Stimulated activated CD8-positive, alpha-beta memory T cell treated with anti-CD3 and anti-CD28 coated beads, Interleukin-7, amount 100 ng/mL, for 1 hour (primary cell): ENCODE results near the gene CARMIL3.
A peak's percentile ranks its signal among the peaks of the same experiment; 100 is the strongest.
"Not testable (repeated sequence)": the region's sequence is repeated elsewhere in the genome, so short reads cannot be mapped to it uniquely, and the experiment has no call there.

Experiments used
- DNase-seq, 2 donors: peaks; one replicate each; pipeline ENCODE4 v3.0.0-alpha.2; 2020; ENCODE audit warnings: low read depth in 2 of 2

Gene CARMIL3

GRCh38 chr14:24093901-24094840, 42.4 kb downstream of the CARMIL3 start, which contains the start of gene PCK2:
Gene PCK2, plus strand, starts transcription at chr14:24094311. Its CDS starts 95 bp downstream, at chr14:24094406.
- DNase-seq, result peak; percentile 47 to 51

DNA sequence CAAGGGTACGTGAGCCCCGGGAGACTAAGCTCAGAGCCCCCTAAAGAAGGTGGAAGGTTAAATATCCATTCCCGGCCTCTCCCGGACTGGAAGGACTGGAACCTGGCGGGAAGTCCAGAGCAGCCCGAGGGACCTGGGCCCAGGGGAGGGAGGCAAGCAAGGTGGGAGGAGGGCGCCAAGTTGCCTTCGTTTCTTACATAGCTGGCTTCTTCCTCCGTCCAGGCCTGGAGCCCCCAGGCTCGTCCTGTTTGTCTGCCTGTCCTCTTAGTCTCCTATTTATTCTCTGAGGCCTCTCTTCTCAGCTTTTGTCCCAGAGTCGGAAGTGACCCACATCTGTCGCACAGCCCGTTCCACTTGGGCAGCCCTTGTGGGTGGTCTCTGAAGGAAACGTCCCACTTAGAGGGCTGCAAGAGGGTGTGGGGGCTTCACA, 43.0 kb downstream of the CARMIL3 start:
- DNase-seq, result no peak

DNA sequence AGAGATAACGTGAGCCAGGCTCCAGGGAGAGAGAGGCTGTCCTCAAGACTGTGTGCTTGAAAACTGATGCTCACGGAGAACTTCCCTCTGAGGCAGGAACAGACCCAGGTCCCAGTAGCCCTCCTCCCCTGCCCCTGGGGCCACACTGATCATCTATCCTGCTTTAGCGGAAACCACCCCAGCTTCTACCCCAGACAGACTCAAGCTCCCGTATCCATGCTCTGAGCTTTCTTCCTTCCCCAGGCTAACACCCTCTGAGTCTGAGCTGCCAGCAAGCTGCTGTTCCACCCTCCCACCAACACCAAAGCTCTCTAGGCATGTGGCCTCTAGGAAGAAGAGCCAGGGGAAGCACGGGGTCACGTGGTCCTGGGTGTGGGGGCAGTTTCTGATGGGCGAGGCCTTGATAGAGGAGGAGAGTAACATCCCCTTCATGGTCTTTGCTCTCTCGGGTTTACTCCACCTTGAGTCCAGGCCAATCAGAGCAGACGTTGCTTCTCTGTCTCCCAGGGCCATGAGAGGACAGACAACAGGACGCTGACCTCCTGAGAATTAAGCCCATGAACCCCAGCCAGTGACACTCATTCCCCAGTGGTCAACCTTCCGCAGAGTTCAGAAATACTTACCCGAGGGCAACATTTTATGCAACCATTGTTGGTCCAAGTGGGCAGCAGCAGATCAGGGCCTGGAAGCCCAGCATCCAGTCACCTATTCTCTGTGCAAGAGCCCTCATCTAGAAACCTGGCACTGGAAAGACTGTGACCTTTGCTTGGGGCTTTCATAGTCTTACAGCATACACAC, 43.7 kb downstream of the CARMIL3 start:
- DNase-seq, result no peak

- DNase-seq, result no peak
These were observed 44.9 kb downstream of the CARMIL3 start for GRCh38 chr14:24096545-24097181.

- no peak for DNase-seq
These were observed 46.6 kb downstream of the CARMIL3 start for GRCh38 chr14:24098229-24098926.

GRCh38 chr14:24098927-24099813, 47.4 kb downstream of the CARMIL3 start:
- no peak for DNase-seq

DNA sequence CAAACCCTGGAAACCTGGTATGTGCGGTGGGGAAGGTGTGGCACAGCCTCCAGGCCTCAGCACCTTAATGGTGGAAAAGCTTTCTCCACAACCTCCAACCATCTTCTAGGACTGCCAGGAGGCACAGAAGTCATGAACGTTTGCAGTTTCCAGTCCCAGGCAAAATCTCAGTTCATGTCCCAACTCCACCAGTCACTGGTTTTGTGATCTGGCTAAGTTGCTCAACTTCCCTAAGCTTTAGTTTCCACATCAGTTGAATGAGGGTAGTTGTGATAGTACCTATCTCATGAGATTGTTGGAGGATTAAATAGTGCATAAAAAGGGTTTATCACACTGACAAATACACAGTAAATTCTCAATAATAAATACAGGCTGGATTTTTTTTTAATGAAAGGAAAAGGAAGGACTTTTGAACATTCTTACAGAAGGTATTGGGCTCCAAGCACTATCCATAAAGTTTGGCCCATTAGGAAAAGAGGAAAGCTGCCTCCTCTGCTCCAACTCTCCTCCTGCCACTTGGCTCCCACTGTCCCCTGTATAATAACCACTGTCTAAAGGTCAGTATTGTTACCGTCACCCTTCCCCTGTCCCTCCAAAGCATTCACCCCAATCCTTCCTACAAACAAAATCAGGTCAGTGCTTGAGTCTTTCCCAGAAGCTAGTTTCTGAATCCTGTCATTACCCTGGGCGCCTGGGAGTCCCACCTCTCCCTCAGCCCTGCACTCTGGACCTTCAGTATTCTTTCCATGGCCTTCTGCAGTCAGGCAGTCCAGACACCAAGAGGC, 48.6 kb downstream of the CARMIL3 start:
- no peak for DNase-seq

DNA sequence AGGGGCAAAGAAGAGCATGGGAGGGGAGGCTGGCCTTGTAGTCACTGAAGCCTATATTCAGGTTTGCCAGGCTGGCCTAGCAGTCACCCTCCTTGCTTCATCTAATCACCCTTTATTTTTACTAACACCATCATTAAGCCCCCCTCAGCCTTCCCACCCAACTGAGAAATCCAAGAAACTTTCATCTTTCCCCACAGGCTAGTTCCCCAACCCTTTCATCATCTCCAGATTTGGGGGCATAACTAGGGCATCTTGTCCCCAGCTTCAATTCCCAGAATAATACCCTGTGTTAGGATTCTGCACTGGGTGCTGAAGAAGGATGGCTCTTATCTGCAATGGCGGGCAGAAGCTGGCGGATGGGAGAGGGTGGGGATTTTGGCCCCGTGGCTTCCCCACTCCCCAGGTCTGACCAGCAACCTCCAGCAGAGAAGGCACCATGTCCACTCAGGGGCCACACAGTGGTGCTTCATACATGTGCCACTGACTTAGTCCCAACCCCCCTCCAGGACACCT, 49.2 kb downstream of the CARMIL3 start:
- no peak for DNase-seq

DNA sequence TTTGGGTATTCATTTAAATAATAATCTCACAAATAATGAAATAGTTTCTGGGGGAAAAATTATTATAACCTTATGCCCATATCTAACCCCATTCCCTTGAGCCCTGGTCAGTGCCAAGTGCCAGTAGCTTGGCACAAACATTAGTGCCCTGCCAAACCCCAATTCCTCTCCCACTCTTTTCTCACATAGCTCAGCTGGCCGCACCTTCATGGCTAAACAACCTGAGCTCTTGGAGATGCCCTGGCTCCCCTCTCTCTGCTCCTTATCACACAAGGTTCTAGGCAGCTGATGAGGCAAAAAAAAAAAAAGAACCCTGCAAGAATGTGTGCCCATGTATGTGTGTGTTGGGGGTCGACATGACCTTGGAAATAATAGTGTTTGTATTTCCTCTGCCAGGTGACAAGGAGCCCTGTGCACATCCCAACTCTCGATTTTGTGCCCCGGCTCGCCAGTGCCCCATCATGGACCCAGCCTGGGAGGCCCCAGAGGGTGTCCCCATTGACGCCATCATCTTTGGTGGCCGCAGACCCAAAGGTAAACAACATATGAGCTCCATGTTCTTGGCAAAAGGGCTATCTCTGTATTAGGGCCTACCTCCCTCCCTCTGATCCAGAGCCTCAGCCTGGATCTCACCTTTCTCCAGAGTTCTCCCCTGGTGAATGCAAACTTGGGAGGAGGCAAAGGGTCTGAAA, 50.7 kb downstream of the CARMIL3 start:
- no peak for DNase-seq

GRCh38 chr14:24103451-24103850, 51.6 kb downstream of the CARMIL3 start:
- no peak for DNase-seq

DNA sequence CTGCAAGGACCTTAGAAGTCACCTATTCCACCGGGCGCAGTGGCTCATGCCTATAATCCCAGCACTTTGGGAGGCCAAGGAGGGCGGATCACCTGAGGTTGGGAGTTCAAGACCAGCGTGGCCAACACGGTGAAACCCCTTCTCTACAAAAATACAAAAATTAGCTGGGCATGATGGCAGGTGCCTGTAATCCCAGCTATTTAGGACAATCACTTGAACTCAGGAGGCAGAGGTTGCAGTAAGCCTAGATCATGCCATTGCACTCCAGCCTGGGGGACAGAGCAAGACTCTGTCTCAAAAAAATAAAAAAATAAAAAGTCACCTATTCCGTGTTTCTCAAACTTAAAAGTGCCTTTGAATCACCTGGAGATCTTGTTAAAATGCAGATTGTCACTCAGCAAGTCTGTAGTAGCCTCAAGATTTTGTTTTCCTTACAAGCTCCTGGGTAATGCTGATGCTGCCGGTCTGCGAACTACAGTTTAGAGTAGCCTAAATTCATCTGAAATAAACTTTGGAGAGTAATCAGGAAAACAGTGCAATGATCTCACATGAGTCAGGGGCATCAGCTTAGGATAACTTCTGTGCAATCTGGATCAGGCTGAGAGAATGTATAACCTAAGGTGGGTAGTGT, 53.9 kb downstream of the CARMIL3 start:
- DNase-seq, result not testable (repeated sequence)

GRCh38 chr14:24106672-24107271, 55.0 kb downstream of the CARMIL3 start:
- DNase-seq, result no peak

GRCh38 chr14:24108336-24108874, 56.6 kb downstream of the CARMIL3 start:
- DNase-seq, result no peak

GRCh38 chr14:24110060-24110459, 58.3 kb downstream of the CARMIL3 start:
- no peak for DNase-seq

DNA sequence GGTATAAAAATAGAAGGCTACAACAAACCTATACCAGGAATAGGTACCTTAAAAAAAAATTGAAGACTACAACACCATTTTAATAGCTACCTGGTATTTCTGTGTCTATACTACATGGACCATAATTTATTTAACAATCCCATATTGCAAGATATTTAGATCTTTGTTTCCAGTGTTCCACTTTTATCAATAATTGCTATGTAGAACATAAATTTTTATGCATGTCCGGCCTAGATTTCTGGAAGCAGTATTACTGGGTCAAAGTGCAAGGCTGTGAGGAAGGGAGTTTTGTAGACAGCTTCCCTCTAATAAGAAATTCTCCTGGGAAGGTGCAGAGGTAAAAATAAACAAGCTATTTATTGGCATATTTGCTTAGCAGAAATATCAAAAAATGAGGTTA, 58.7 kb downstream of the CARMIL3 start:
- no peak for DNase-seq

- no peak for DNase-seq
These were observed 61.6 kb downstream of the CARMIL3 start for GRCh38 chr14:24113379-24113800.

DNA sequence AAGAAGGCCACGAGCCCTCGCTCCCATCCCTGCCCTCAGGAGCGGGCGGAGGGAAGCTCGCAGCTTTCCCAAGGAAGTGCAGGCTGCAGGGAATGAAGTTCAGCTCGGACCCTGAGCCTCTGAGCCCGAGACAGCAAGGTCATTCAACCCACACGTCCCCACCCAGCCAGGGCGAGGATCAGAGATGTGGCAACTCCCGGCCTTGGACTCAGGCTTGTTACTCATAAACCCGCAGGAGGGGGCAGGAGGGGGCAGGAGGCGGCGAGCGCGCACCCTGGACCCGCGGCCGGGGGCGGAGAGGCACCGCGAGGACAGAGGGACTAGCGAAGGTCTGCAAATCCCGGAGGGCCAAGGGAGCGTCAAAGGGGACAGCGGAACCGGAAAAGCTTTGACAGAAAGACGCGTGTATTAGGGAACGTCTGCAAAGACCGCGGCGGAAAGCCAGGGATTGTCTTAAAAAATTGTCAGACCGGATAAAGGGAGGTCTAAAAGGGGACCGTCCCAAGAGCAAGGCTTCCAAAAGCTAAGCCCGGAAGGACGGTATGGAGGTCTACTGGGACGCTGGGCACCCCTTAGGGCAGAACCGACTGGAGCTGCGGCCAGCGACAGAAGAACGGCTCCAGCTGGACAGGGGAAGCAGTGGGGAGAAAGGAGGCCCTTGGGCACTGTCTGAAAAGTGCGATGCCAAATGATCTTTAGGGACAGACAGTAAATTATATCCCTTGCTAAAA, 62.2 kb downstream of the CARMIL3 start:
- peak; percentile 42 to 58 for DNase-seq
